ENCODE results near the gene ABHD17C.
"Not testable (repeated sequence)": the region's sequence is repeated elsewhere in the genome, so short reads cannot be mapped to it uniquely, and the experiment has no call there.

The ABHD17C gene

GRCh38 chr15:80695099-80695910 is at the start of gene ABHD17C:
ABHD17C (plus strand) TSS chr15:80695310; CDS start chr15:80695430, 120 bp downstream.
- DNase-seq (ENCODE audit: low read depth, low spot score), result no peak
- peak within 1 kb of the TSS; percentile 75 for H3K27ac ChIP-seq

GRCh38 chr15:80645494-80646065 is 49.5 kb upstream of the ABHD17C start:
- no peak for DNase-seq (ENCODE audit: low read depth, low spot score)

GRCh38 chr15:80647424-80647823 is 47.7 kb upstream of the ABHD17C start:
- DNase-seq (ENCODE audit: low read depth, low spot score); H3K27ac ChIP-seq: not testable (repeated sequence)

More at GRCh38 chr15:80645494-80646065, 49.5 kb upstream of the ABHD17C start:
- no peak overlapping the region for H3K27ac ChIP-seq

- DNase-seq (ENCODE audit: low read depth, low spot score), result no peak
- no peak overlapping the region for H3K27ac ChIP-seq
Observed at GRCh38 chr15:80654299-80654698, 40.8 kb upstream of the ABHD17C start.

GRCh38 chr15:80659375-80659774 is 35.7 kb upstream of the ABHD17C start:
- peak overlapping the region; percentile 32 for H3K27ac ChIP-seq

GRCh38 chr15:80660119-80660518 is 35.0 kb upstream of the ABHD17C start:
- H3K27ac ChIP-seq, result peak overlapping the region; percentile 32
- no peak for DNase-seq (ENCODE audit: low read depth, low spot score)

More at GRCh38 chr15:80659375-80659774, 35.7 kb upstream of the ABHD17C start:
- no peak for DNase-seq (ENCODE audit: low read depth, low spot score)

- no peak for DNase-seq (ENCODE audit: low read depth, low spot score)
- H3K27ac ChIP-seq, result peak overlapping the region; percentile 98
Observed at GRCh38 chr15:80662129-80662528, 33.0 kb upstream of the ABHD17C start.

GRCh38 chr15:80662757-80663553 is 32.2 kb upstream of the ABHD17C start:
- H3K27ac ChIP-seq, result peak overlapping the region; percentile 98
- peak; percentile 95 for DNase-seq (ENCODE audit: low read depth, low spot score)

GRCh38 chr15:80665151-80665550 is 30.0 kb upstream of the ABHD17C start:
- H3K27ac ChIP-seq, result no peak overlapping the region
- no peak for DNase-seq (ENCODE audit: low read depth, low spot score)

- no peak for DNase-seq (ENCODE audit: low read depth, low spot score)
- no peak overlapping the region for H3K27ac ChIP-seq
Observed at GRCh38 chr15:80667936-80668335, 27.2 kb upstream of the ABHD17C start.

- H3K27ac ChIP-seq, result no peak overlapping the region
- no peak for DNase-seq (ENCODE audit: low read depth, low spot score)
Observed at GRCh38 chr15:80668546-80669236, 26.4 kb upstream of the ABHD17C start.

GRCh38 chr15:80669663-80670273 is 25.3 kb upstream of the ABHD17C start:
- no peak for DNase-seq (ENCODE audit: low read depth, low spot score)

GRCh38 chr15:80673561-80674244 is 21.4 kb upstream of the ABHD17C start:
- H3K27ac ChIP-seq, result peak overlapping the region; percentile 69
- DNase-seq (ENCODE audit: low read depth, low spot score), result no peak

More at GRCh38 chr15:80669663-80670273, 25.3 kb upstream of the ABHD17C start:
- peak overlapping the region; percentile 49 for H3K27ac ChIP-seq

- DNase-seq (ENCODE audit: low read depth, low spot score), result no peak
- H3K27ac ChIP-seq, result peak overlapping the region; percentile 69
Observed at GRCh38 chr15:80674245-80674614, 20.9 kb upstream of the ABHD17C start.

- peak overlapping the region; percentile 21 for H3K27ac ChIP-seq
- no peak for DNase-seq (ENCODE audit: low read depth, low spot score)
Observed at GRCh38 chr15:80677041-80677440, 18.1 kb upstream of the ABHD17C start.

GRCh38 chr15:80679167-80679803 is 15.8 kb upstream of the ABHD17C start:
- peak overlapping the region; percentile 96 for H3K27ac ChIP-seq
- DNase-seq (ENCODE audit: low read depth, low spot score), result peak; percentile 95

GRCh38 chr15:80679804-80680175 is 15.3 kb upstream of the ABHD17C start:
- peak overlapping the region; percentile 96 for H3K27ac ChIP-seq
- DNase-seq (ENCODE audit: low read depth, low spot score), result no peak

- H3K27ac ChIP-seq, result no peak overlapping the region
- DNase-seq (ENCODE audit: low read depth, low spot score), result no peak
Observed at GRCh38 chr15:80682201-80682600, 12.9 kb upstream of the ABHD17C start.

GRCh38 chr15:80684697-80685096 is 10.4 kb upstream of the ABHD17C start:
- H3K27ac ChIP-seq, result peak overlapping the region; percentile 3
- DNase-seq (ENCODE audit: low read depth, low spot score), result no peak

Data from epithelial cell of prostate (primary cell).